Activated T-cell treated with anti-CD3 and anti-CD28 coated beads, Interleukin-2, amount 50 U/mL, for 72 hours (primary cell): Measurements from ENCODE around the gene P3R3URF. TPM values are rescaled to one million over a fixed set of nuclear protein-coding genes. Genes with fewer than 3 reads are reported as not detected.

Experiments
- ATAC-seq, 2 donors: fragments of 150-1000 bp; cut with Tn5 transposase; replicated peaks in 1 of 2; 2 replicates each; pipeline ENCODE4 v1.10.0; 2021; ENCODE audit warnings: moderate library complexity in 2 of 2, mild to moderate bottlenecking in 1 of 2
- DNase-seq, 2 donors: peaks; one replicate each; pipeline ENCODE4 v3.0.0; 2021 to 2022; ENCODE audit warnings: mixed read lengths in 1 of 2
- H3K27ac Mint-ChIP-seq: one replicate; pipeline ENCODE4 v1.8.0; 2022; ENCODE audit warnings: mild to moderate bottlenecking, moderate library complexity, mixed read lengths
- H3K27me3 Mint-ChIP-seq: one replicate; pipeline ENCODE4 v1.8.0; 2022; ENCODE audit warnings: low read depth, mixed read lengths
- H3K36me3 Mint-ChIP-seq, 2 donors: one replicate each; pipeline ENCODE4 v1.8.0; 2022; ENCODE audit warnings: mixed read lengths in 2 of 2, mild to moderate bottlenecking in 1 of 2; ENCODE audit not compliant: insufficient read depth in 2 of 2
- H3K4me1 Mint-ChIP-seq: one replicate; pipeline ENCODE4 v1.8.0; 2022; ENCODE audit warnings: low read depth, mixed read lengths
- H3K4me3 Mint-ChIP-seq, 2 donors: one replicate each; pipeline ENCODE4 v1.8.0; 2022; ENCODE audit warnings: mild to moderate bottlenecking in 2 of 2, mixed read lengths in 2 of 2, moderate library complexity in 2 of 2
- H3K9me3 Mint-ChIP-seq, 2 donors: one replicate each; pipeline ENCODE4 v1.8.0; 2022; ENCODE audit warnings: mixed read lengths in 2 of 2
- total RNA-seq, 2 donors: library from RNA; stranded (reverse); gene quantifications; one replicate each; pipeline ENCODE4 v1.2.3, GENCODE V29; 2022

P3R3URF gene
- total RNA-seq, 2 donors from 2014 or later, result not detected

- H3K27ac Mint-ChIP-seq, result no peak overlapping the region
- peaks cover 42% of the 10 kb centered on the region for H3K4me1 Mint-ChIP-seq
- peak overlapping the region in 1 of 2 donors; percentile 39 for H3K4me3 Mint-ChIP-seq
- DNase-seq, result no peak
- peaks cover 68% of the 10 kb centered on the region for H3K27me3 Mint-ChIP-seq
- no peaks in the 10 kb centered on the region for H3K9me3 Mint-ChIP-seq
- ATAC-seq, result no peak
- peaks cover 4 to 6% of the 10 kb centered on the region in 2 donors for H3K36me3 Mint-ChIP-seq
Observed at GRCh38 chr1:46130606-46131005, 45.7 kb downstream of the P3R3URF start.

DNA sequence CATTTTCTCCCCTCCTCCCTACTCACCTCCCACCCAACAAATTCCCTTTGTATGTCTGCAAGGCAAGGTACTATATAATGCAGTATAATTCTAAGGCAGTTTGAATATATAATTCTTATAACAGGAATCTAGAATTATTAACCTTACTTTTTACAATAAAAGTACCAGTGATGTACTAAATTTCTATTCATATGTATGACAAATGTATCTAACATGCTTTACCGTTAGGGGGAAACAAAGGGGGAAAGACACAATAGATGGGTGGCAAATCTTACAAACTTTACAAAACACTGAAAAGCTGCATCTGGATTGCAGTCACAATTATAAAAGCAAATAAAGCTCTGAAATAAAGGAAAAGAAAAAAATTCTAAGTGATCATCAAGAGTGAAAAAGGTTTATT is 46.2 kb downstream of the P3R3URF start:
- no peaks in the 10 kb centered on the region for H3K9me3 Mint-ChIP-seq
- H3K36me3 Mint-ChIP-seq, result peaks cover 4 to 6% of the 10 kb centered on the region in 2 donors
- no peak overlapping the region for H3K27ac Mint-ChIP-seq
- ATAC-seq (no peak), DNase-seq (no peak)
- peaks cover 42% of the 10 kb centered on the region for H3K4me1 Mint-ChIP-seq
- H3K4me3 Mint-ChIP-seq, result peak overlapping the region in 1 of 2 donors; percentile 17
- H3K27me3 Mint-ChIP-seq, result peaks cover 68% of the 10 kb centered on the region

GRCh38 chr1:46128344-46128743 is 47.9 kb downstream of the P3R3URF start:
- DNase-seq, result no peak
- H3K36me3 Mint-ChIP-seq, result peaks cover 4 to 6% of the 10 kb centered on the region in 2 donors

More at GRCh38 chr1:46128344-46128743, 47.9 kb downstream of the P3R3URF start:
- Mint-ChIP-seq H3K27ac (no peak overlapping the region), H3K27me3 (peaks cover 53% of the 10 kb centered on the region), H3K9me3 (no peaks in the 10 kb centered on the region), H3K4me1 (peaks cover 25% of the 10 kb centered on the region), H3K4me3 (no peak overlapping the region)
- no peak for ATAC-seq

Other genes starting within 250 kb of the P3R3URF start
- gene PIK3R3, start 43.9 kb downstream of the P3R3URF start, total RNA-seq, result under 1 TPM; 0.89 to 0.93 TPM
- under 1 TPM; 0.30 to 0.34 TPM for gene TSPAN1, start 1.4 kb downstream of the P3R3URF start, total RNA-seq
- gene POMGNT1, start 21.9 kb upstream of the P3R3URF start, total RNA-seq, result 10 to 100 TPM; 30.8 to 35.5 TPM
- under 1 TPM in 1 of 2 donors, not detected in 1; 0.21 TPM for gene LURAP1, start 26.8 kb upstream of the P3R3URF start, total RNA-seq
- 10 to 100 TPM; 33.1 to 34.9 TPM for gene RAD54L, start 71.3 kb upstream of the P3R3URF start, total RNA-seq
- 10 to 100 TPM; 47.7 to 53.4 TPM for gene LRRC41, start 127.1 kb upstream of the P3R3URF start, total RNA-seq
- 100 to 1,000 TPM; 287 to 303 TPM for gene UQCRH, start 127.2 kb upstream of the P3R3URF start, total RNA-seq
- 10 to 100 TPM; 42.4 to 42.9 TPM for gene NSUN4, start 164.3 kb upstream of the P3R3URF start, total RNA-seq
- gene FAAH, start 217.8 kb upstream of the P3R3URF start, total RNA-seq, result 1 to 10 TPM; 5.1 to 8.8 TPM